Heart left ventricle (tissue), 13 donors: Measurements from ENCODE around the gene ZNF611.
"Not testable (repeated sequence)": the region's sequence is repeated elsewhere in the genome, so short reads cannot be mapped to it uniquely, and the experiment has no call there.

Experiments
- CTCF ChIP-seq, 12 donors: fragments of 200-600 bp; sonication (generic) in 4 of 12; IDR thresholded peaks; one replicate each; pipeline versions ENCODE4 v1.5.0 to v1.8.0; 2018 to 2022; ENCODE audit warnings: antibody characterized with exemption in 12 of 12, mild to moderate bottlenecking in 5 of 12
- POLR2A ChIP-seq, 2 donors: fragments of 450-650 bp; IDR thresholded peaks; one replicate each; pipeline ENCODE4 v1.6.1; 2017; ENCODE audit warnings: antibody characterized with exemption in 2 of 2, mild to moderate bottlenecking in 2 of 2, moderate library complexity in 2 of 2
- donor health status: ischemic (EF 13 %, LVEDD 7.1; RV severe dilation, severe dysfunction).
- donor health status: DM: no; HTN: yes; CAD: no.
- donor health status: DM: no; HTN: no; CAD: no.
- donor health status: ischemic (EF 25% LVEDD 6.9; RV normal size, moderate dysfunction).
- donor health status: ischemic (EF 25% LVEDD 5.7; RV mildly dilated, moderate dysfunction).
- donor health status: ischemic (EF 35%, LVEDD 5.7; RV mildly dilated, moderate dysfunction).
- donor health status: nonischemic (EF 11% LVEDD 7.7; RV severe dilation, severe dysfunction).
- donor health status: DM: yes; HTN: yes; CAD: no.
- donor health status: PGD.
- donor health status: ischemic (EF 29% LVEDD 5.4; RV normal size, mild dysfunction).
- donor health status: nonischemic (EF 23%, LVEDD 6.1; RV moderate dilation, normal function).

- TF ChIP-seq CTCF, POLR2A (IDR thresholded peaks at IDR 0.05): not testable (repeated sequence)
These were observed 21.8 kb downstream of the ZNF611 start for GRCh38 chr19:52713051-52713450.
